Neutrophil (primary cell): ENCODE measurements around the gene PLEKHG5.

Experiments used
- H3K27ac ChIP-seq: fragments of 200-600 bp; sonication (generic); 2 replicates; pipeline ENCODE4 v1.5.1; 2016; ENCODE audit warnings: mild to moderate bottlenecking, moderate library complexity
- H3K27me3 ChIP-seq: fragments of 200-600 bp; sonication (generic); 2 replicates; pipeline ENCODE4 v1.6.0; 2016; ENCODE audit warnings: mild to moderate bottlenecking
- H3K36me3 ChIP-seq: fragments of 200-600 bp; sonication (generic); 2 replicates; pipeline ENCODE4 v1.5.1; 2017
- H3K4me1 ChIP-seq, 2 experiments: fragments of 200-600 bp in 1 of 2; sonication (generic) in 1 of 2; 1 replicate in 1 of 2; 2 replicates in 1 of 2; pipeline versions ENCODE4 v1.5.1 to v1.6.1; 2013 to 2016; ENCODE audit warnings: low read depth in 1 of 2, low read length in 1 of 2, mild to moderate bottlenecking in 1 of 2, moderate library complexity in 1 of 2; ENCODE audit not compliant: control insufficient read depth in 1 of 2, insufficient read depth in 1 of 2
- H3K4me3 ChIP-seq, 2 experiments: fragments of 200-600 bp in 1 of 2; sonication (generic) in 1 of 2; 1 replicate in 1 of 2; 2 replicates in 1 of 2; pipeline ENCODE4 v1.5.1; 2013 to 2016; ENCODE audit warnings: low read depth in 1 of 2, low read length in 1 of 2, mild to moderate bottlenecking in 1 of 2, moderate library complexity in 1 of 2
- H3K9me3 ChIP-seq: fragments of 200-600 bp; sonication (generic); 2 replicates; pipeline ENCODE4 v1.5.1; 2016
- CTCF ChIP-seq: fragments of 200-600 bp; sonication (generic); IDR thresholded peaks from 2 replicates; pipeline ENCODE4 v1.5.1; 2016; ENCODE audit warnings: antibody characterized with exemption

The PLEKHG5 gene

DNA sequence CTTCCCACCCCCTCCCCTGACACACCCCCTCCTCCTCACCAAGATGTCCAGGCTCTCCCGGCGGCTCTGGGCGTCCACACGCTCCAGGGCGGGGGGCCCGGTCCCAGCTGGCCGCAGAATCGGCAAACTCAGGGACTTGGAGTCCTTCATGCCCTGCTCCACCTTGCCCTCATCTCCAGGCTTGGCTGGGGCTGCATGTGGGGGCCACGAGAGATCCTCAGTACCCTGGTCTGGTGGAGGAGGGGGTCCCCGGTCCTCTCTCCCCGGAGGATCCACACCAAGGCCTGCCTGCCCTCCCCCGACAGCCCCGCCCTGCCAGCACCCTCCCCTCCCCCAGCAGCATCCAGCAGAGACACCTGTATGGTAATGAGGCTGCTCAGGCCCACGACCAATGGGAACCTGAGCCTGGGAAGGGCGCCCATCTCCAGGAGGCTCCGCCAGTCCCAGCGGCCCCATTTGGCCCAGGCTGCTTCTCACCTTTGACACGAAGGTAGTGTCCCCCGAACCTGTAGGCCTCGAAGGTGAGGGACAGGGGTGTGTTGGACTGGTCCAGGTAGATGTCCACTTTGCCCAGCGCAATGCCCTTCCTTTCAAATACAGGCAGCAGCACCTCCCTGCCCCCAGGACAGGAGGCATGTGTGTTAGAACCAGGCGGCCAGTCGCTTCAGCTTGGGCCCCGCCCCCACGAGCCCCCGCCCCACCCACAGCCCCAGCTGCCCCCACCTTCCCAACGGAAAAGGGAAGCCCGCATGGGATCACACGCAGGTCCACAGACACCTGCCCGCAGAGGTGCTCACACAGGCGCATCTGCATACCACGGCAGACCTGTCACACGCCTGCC, 17.3 kb downstream of the PLEKHG5 start:
- Histone ChIP-seq H3K36me3 (no peaks in the 10 kb centered on the region), H3K9me3 (no peaks in the 10 kb centered on the region)

DNA sequence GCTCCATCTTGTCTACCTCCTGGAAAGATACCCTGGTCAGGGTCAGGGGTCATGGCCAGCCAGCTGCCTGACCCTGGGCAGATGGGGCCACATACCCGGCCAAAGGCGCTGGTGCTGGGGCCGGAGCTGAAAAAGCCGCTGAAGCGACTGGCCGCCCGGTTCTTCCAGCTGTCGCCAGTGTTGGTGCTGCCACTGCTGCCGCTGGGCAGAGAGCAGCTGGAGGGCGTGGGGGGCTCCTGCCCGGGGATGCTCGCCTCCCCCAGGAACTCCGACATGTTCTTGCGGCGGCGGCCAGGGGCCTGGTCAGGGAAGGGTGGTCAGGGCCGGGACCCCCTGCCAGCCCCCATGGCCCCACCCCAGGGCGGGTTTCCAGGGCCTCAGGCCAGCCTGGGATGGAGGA, 18.3 kb downstream of the PLEKHG5 start:
- Histone ChIP-seq H3K27me3 (peaks cover 6% of the 10 kb centered on the region), H3K4me1 (no peaks in the 10 kb centered on the region), H3K36me3 (no peaks in the 10 kb centered on the region), H3K4me3 (no peak overlapping the region), H3K27ac (no peak overlapping the region), H3K9me3 (no peaks in the 10 kb centered on the region)
- TF ChIP-seq CTCF: no peak

More for the DNA sequence above, 17.3 kb downstream of the PLEKHG5 start:
- H3K27me3 ChIP-seq: peaks cover 6% of the 10 kb centered on the region
- no peak overlapping the region for H3K27ac ChIP-seq
- H3K4me1 ChIP-seq: no peaks in the 10 kb centered on the region
- H3K4me3 ChIP-seq: no peak overlapping the region
- TF ChIP-seq CTCF: no peak

- TF ChIP-seq CTCF: no peak
- H3K27me3 ChIP-seq: peaks cover 9% of the 10 kb centered on the region
- H3K9me3 ChIP-seq: no peaks in the 10 kb centered on the region
- H3K4me3 ChIP-seq: no peak overlapping the region
- H3K4me1 ChIP-seq: no peaks in the 10 kb centered on the region
- H3K36me3 ChIP-seq: no peaks in the 10 kb centered on the region
- H3K27ac ChIP-seq: no peak overlapping the region
Observed at GRCh38 chr1:6472391-6472790, 19.1 kb downstream of the PLEKHG5 start.

GRCh38 chr1:6471970-6472368, 19.5 kb downstream of the PLEKHG5 start:
- no peaks in the 10 kb centered on the region for H3K36me3 ChIP-seq

DNA sequence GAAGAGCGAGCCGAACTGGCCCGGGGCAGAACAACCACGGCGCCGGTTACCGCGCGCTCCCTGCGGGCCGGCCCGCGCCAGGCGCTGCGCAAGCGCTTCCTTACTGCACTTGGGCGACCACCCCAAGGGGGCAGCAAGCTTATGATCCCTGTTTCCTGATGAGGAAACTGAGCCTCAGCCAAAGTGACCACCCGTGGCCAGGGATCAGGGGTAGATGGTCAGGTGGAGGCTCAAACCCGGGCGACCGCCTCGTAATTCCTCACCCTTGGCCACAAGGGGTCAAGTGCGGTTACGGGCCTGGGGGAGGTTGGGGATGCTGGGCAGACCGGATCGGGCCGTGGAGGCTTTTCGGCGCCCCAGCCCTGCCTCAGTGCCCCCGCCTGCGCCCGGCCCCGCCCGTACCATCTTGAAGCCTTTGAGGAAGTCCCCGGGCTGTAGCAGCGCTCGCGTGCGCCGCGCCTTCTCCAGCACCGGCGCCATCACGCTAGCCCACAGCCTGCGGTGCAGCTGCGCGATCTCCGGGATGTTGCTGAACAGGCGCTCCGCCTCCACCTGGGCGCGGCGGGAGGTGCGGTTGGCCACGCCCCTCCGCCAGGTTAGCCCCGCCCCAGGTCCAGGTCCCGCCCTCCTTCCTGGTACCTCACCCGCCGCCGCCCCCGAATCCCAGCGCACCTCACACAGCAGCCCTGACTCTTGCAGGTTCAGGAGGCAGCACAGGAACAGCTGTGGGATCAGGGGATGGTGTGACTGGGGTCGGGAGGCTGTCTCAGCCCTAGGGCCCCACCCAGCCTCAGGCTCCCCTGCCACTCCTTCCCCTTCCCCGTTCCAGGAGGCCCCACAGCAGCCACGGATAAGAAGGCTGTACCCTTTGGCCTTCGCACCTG, 20.1 kb downstream of the PLEKHG5 start:
- H3K27me3 ChIP-seq: peaks cover 20% of the 10 kb centered on the region
- TF ChIP-seq CTCF: no peak
- H3K27ac ChIP-seq: no peak overlapping the region
- no peaks in the 10 kb centered on the region for H3K36me3 ChIP-seq
- H3K4me3 ChIP-seq: no peak overlapping the region
- no peaks in the 10 kb centered on the region for H3K9me3 ChIP-seq
- no peaks in the 10 kb centered on the region for H3K4me1 ChIP-seq

More at GRCh38 chr1:6471970-6472368, 19.5 kb downstream of the PLEKHG5 start:
- H3K27me3 ChIP-seq: peaks cover 13% of the 10 kb centered on the region
- no peaks in the 10 kb centered on the region for H3K4me1 ChIP-seq
- no peak overlapping the region for H3K4me3 ChIP-seq
- H3K9me3 ChIP-seq: no peaks in the 10 kb centered on the region
- TF ChIP-seq CTCF: no peak
- no peak overlapping the region for H3K27ac ChIP-seq
